GM12875 (cell line): ENCODE results near the gene ITGA8.

Experiments used
- H3K4me3 ChIP-seq: one replicate; pipeline ENCODE4 v1.5.1; 2011; ENCODE audit warnings: low read depth, low read length, control low read depth
- CTCF ChIP-seq: IDR thresholded peaks from 2 replicates; pipeline ENCODE4 v1.5.1; 2011; ENCODE audit warnings: low read depth, mild to moderate bottlenecking, control low read depth, inconsistent platforms, low read length, moderate library complexity, borderline replicate concordance; ENCODE audit not compliant: insufficient read depth

ITGA8 gene

GRCh38 chr10:15695852-15696251 is 23.9 kb downstream of the ITGA8 start:
- H3K4me3 ChIP-seq = no peak overlapping the region
- TF ChIP-seq CTCF = no peak

GRCh38 chr10:15690031-15690430 is 29.7 kb downstream of the ITGA8 start:
- TF ChIP-seq CTCF = no peak
- no peak overlapping the region for H3K4me3 ChIP-seq

- H3K4me3 ChIP-seq = no peak overlapping the region
- no peak for TF ChIP-seq CTCF
Observed at GRCh38 chr10:15684768-15685167, 35.0 kb downstream of the ITGA8 start.

- TF ChIP-seq CTCF = no peak
- H3K4me3 ChIP-seq = no peak overlapping the region
Observed at GRCh38 chr10:15681076-15681475, 38.6 kb downstream of the ITGA8 start.

GRCh38 chr10:15678851-15679250 is 40.9 kb downstream of the ITGA8 start:
- no peak overlapping the region for H3K4me3 ChIP-seq
- TF ChIP-seq CTCF = no peak

- TF ChIP-seq CTCF = no peak
- H3K4me3 ChIP-seq = no peak overlapping the region
Observed at GRCh38 chr10:15672469-15672868, 47.3 kb downstream of the ITGA8 start.

GRCh38 chr10:15670880-15671279 is 48.8 kb downstream of the ITGA8 start:
- H3K4me3 ChIP-seq = no peak overlapping the region
- no peak for TF ChIP-seq CTCF
